GM21529 (cell line): ENCODE results near the gene EFTUD2.

ENCODE experiments used
- ATAC-seq: cut with Tn5 transposase; IDR thresholded peaks from one replicate; pipeline ENCODE4 v1.9.1; 2021; ENCODE audit not compliant: unreplicated experiment

Gene EFTUD2

DNA sequence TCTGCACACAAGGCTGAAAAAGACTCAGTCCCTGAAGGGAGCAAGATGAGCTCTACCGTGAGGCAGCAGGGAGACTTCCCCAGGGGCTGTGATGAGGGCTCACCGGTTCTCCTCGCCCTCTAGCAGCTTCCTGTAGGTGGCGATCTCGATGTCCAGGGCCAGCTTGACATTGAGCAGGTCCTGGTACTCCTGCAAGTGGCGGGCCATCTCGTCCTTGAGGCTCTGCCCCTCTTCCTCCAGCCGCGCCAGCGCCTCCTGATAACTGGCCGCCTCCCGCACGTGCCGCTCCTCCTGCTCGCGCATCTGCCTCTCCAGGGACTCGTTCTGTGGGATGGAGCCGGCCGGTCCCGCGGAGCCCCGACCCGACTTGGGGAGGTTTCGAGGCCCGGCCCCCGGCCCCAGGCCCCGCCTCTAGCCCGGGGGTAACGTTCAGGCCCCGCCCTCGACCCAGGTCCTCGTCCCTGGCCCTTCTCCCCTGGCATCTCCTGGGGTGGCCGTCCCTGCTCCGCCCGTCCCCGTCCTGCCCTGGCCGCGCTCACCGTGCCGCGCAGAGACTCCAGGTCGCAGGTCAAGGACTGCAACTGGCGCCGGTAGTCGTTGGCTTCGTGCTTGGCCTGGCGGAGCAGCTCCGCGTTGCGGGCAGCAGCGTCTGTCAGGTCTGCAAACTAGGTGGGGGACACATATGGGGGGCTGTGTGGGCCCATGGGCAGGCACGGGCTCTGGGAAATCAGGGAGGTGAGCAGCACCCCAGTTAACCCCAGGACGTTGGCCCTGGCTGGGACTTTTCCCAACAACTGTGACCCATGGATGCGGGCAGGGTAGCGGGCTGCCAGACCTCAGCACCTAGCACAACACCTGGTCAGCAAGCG lies 12.1 kb upstream of the EFTUD2 start:
- ATAC-seq: no peak

DNA sequence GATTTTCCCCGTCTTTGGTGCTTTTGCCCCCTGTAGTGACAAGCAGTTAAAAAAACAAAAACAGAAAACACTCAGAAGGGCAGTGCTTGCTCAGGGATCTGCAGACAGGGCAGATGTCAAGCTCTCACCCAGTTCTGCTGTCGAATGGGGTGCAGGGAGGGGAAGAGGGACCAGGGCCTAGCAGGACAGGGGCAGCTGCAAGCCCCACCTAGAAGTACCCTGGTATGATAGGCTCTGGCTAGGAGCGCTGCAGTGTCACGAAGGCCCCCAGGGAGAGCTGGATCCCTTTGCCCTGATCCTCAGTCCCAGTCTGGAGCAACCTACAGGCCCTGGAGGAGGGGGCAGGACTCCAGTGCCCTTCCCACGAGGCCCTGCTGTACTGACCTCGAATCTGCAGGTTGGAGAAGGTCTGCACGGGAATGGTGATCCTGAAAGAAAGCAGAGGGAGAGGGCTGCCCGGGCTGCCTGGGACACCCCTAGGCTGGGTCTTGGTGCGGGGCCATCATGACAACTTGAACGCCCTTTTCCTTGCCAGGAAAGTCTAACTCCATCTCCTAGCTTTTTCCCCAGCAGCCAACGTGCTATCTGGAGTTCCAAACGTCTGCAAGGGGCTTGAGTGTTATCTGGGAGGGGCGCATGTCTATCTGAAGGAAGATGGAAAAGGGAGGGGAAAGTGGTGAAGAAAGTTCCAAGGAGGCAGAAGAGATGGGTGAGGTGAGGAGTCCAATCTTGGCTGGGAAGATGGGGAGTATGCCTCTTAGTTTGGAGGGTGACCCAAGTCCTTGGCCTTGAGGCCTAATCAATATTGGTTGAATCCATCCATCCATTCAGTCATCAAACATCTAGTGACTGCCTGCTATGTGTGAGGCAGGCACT lies 11.2 kb upstream of the EFTUD2 start:
- no peak for ATAC-seq

DNA sequence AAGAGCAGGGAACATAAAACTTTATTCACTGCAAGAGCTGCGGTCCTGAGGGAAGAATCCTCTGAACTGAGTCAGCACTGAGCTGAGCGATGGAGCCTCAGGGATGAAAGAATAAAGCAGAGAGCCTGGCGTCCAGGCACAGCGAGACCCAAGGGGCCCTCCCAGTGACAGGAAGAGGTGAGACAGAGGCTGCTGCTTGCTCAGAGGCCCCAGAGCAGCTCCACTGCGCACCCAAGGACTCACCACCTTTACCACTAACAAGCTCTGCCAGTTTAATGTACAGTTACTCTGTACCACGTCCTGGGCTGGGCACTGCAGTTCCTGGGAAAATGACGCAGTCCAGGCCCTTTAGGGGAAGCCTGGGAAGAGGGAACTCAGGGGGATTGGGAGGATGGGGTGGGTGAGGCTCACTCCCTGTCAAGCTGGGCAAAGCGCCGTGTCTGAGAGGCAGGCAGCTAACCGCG lies 10.5 kb upstream of the EFTUD2 start:
- no peak for ATAC-seq

DNA sequence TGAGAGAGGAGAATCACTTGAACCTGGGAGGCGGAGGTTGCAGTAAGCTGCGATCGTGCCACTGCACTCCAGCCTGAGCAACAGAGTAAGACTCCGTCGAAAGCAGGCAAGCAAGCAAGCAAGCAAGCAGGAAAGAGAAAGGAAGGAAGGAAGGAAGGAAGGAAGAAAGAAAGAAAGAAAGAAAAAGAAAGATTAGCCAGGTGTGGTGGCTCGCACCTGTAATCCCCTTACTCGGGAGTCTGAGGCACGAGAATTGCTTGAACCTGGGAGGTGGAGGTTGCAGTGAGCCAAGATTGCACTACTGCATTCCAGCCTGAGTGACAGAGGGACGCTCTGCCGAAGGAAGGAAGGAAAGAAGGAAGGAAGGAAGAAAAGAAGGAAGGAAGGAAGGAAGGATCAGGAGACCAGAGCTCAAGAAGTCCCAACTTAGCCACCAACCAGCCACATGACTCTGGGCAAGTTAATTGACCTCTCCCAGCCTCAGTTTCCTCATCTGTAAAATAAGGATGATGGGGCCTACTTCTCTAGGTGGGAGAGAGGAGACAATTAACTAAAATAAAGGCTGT lies 9.6 kb upstream of the EFTUD2 start:
- no peak for ATAC-seq

DNA sequence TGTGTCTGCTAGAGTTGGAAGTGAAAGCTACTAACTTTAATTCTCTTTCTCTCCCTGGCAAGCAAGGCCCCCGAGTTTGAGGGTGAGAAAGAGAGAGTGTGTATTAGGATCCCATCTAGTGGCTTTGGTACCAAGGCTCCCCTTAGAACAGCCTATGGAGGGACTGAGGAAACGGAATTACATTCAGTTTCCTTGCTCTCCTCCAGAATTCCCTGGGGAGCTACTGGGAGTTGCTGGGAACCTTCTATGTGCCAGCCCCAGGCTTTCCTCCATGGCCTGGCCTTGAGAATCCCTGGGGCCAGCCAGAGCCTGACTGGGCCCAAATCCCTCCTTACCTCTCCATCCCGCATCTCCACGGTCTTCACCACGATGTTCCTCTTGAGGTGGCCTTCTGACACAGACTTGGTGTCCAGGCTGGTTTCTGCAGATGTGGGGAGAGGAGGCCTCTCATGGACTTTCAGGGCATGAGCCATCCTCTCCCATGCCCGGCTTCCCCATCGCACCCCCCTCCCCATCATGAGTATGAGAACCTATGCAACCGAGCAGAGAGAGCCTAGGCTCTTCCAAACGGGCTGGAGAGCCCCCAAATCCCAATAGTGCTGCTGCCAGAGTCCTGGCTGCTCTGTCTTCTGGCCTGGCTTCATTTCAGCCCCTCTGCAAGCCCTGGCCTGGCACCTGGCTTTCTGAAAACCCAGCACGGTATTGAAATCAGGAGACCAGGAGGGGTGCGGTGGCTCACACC lies 8.7 kb upstream of the EFTUD2 start:
- no peak for ATAC-seq

DNA sequence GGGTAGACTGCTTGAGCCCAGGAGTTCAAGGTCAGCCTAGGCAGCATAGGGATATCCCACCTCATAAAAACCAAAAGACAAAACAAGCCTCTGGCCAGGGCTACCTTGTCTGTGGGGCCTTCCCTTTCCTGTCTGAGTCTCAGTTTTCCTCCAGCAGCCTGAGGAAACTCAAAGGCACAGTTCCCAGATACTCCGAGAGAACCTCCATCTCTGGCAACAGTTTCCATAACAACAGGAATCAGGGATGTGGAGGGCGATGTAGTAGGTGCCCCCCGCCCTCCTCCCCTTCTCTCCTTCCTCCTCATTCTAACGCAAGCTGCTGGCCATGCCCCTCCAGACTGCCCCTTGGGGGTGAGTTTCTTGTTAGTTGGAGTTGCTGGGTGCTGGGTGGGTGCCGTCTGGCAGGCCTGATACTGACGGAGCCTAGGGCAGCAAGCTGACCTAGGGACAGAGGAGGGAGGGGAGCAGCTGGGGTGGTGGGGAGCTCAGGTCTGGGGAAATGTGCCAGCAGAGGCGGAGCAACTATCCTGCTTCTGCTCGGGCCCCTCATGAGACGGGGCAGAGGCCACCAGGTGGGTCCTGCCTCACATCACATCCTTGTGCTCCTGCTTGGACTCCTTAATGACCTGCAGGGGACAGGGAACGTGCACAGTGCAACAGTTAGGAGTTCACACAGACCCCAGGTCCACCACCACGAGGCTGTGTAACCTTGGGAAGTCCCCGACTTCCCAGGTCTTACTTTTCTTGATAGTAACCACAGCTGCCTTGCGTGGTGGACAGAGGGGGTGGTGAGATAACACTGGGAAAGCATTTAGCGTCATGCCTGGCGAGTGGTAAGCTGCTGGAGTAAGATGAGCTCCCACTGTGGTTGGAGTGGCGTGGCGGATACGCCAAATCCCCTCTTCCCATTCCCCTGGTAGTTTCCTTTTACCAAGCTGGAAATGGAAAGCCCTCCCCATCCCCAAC lies 7.8 kb upstream of the EFTUD2 start:
- no peak for ATAC-seq

DNA sequence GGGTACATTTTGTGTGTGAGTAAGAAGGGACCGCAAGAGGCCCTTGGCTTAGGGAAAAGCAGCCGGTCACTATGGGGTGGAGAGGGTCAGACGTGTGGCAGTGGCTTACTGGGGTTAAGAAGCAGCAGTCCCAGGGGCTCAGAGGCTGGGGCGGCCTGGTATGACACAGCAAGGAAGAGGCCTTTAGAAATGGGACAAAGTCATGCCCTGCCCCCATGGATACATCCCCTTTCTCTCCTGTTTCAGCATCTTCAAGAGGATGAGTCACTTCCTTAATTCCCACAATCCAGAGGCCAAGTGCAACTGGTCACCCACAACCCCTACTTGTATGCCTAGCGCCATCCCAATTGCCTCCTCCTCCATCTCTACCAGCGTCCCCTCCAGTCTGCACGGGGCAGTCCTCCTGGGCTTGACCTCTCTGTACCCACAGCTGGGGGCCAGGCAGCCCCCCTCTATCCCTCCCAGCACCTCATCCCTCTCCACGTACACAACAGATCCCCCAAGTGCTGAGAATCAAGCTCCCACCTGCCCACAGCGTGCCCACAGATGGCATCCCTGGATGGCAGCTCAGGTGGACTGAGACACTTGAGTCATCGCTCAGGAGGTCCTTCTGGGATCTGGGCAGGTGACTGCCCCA lies 6.9 kb upstream of the EFTUD2 start:
- ATAC-seq: no peak

DNA sequence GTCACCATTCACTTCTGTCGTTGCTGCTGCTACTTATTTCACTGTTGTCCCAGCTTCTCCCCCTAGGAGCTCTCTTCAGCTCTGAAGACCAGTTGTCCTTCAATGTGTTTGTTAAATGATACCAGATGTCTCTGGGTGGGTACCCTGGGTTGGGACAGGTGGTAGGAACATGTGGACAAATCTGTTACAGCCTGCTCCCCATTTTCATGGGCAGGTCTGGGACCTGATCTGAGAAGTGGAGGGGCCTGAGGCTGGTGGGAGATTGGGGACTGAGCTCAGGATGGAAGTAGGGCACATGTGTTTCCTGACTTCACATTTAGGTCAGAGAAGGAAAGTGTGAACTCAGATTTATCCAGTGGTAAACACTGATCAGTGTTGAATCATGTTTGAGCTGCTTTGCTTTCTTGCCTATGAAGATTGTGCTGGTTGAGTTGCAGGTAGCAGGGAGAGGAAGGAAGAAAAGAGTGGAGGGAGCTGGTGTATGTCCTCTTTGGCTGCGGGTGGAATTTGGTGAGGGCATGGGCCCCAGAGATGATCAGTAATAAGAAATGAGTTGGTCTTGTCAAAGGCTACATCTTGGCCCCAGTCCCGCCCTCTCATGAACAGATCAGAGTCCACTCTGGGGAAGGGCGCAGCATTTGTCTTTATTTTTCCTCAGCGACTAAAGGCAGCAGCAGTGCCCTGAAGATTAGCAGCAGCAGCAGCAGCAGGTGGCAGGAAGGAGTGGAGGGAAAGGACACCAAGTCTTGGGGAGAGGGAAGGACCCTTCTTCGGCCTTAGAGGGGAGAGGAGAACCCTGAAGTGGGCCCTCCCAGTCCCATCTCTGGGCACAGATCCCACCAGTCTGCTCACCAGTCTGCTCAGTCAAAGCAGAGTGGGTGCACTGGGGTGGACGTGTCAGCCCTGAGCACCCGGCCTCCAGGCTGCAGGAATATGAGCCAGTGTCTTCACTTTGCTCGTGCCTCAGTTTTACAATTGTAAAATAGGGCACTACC lies 6.1 kb upstream of the EFTUD2 start:
- ATAC-seq: no peak

DNA sequence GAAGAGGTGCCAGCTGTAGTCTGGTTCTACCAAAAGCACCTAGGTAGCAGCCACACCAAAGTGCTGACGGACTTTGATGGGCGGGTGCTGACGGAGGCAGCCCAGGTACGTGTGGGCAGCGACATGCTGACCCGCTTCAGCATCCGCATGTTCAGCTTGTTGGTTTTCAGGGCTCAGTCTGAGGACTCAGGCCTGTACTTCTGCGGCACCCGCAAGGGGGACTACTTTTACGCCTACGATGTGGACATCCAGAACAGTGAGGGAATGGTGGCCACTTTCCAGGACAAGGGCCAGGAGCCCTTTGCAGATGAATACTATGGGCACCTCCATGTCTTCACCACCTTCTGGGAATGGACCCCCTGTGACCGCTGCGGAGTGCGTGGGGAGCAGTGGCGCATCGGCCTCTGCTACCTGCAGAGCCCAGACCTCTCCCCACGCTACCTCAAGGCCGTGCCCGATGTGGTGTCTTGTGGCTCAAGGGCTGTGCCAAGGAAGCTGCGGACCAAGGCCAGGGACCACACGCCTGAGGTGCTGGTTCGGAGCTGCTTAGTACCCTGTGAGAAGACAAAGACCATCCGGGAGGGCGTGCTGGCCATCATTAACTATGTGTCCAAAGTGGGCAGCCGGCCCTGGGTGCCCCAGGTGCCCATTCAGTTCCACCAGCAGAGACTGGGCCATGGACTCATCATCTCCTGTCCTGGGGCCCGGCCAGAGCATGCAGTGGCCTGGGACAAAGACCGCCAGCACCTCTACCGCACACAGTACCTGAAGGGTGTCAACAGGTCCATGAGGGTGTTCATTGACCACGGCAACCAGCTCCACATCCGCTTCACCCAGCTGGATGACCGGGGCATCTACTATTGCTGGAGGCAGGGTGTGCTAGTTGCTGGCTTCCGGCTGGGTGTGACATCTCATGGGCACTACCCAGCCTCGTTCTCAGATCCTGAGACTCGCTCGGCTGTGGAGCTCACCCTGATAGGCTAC lies 5.0 kb upstream of the EFTUD2 start:
- no peak for ATAC-seq

DNA sequence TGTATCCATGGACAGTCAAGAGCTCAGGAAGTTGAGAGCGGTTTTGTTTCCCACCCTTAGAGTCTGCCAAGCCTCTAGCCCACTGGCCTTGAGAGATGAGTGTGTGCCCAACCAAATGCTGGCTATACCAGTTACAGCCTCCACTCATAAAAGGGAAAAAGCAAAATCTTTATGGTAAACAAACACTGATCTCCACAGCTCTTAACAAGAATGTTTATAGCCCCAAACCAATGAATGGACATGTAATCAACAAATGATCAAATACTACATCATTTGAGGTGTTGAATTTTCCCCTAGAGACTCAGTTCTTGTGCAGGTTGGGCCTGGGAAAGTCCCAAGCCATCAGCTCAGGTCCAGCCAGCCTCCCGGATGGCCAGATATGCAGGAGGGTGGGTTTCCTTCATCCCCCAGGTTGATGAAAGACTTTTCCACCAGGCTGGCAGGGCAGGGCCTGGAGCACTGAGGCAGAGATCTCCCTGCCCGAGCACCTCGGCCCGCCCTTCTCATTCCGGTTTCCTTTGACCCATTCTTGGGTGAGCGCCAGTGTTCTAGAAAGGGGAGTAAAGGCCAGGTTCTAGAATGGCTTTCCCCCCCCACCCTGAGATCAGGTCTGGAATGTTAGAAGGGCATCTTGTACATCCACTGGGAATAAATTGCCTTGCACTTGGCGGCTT lies 3.9 kb upstream of the EFTUD2 start:
- ATAC-seq: no peak

DNA sequence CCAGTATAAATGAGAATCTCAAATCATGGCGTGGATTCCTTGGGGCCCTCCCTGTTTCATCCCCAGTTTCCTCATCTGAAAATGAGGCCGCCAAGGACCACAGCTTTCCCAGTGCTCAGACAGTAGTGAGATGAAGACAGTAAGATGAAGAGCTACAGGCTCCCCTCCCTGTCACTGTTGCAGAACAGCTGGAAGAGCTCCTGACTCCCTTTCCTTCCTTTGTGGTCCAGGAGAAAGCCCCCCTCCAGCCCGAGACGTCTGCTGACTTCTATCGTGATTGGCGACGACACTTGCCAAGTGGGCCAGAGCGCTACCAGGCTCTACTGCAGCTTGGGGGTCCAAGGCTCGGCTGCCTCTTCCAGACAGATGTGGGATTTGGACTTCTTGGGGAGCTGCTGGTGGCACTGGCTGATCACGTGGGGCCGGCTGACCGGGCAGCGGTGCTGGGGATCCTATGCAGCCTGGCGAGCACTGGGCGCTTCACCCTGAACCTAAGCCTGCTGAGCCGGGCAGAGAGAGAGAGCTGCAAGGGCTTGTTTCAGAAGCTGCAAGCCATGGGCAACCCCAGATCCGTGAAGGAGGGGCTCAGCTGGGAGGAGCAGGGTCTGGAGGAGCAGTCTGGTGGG lies 3.0 kb upstream of the EFTUD2 start:
- no peak for ATAC-seq

DNA sequence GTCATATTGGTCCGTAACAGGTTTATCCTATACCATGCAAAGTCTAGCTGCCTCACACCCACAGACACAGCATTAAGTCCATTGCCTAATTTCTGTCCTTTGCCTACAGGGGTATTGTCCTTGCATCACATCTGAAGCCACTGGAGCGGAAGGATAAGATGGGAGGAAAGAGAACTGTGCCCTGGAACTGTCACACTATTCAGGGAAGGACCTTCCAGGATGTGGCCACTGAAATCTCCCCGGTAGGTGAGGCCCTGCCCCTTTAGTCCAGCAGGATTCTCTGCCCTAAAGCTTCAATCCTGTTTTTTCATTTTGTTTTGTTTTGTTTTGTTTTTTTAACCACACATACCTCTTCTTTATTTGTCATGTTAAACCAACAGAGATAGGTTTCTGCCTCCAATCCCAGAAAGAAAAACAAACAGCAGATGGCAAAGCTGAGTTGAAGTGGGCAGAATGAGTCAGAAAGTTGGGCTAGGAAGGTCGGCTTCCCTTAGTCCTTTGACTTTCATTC lies 2.2 kb upstream of the EFTUD2 start:
- ATAC-seq: no peak

DNA sequence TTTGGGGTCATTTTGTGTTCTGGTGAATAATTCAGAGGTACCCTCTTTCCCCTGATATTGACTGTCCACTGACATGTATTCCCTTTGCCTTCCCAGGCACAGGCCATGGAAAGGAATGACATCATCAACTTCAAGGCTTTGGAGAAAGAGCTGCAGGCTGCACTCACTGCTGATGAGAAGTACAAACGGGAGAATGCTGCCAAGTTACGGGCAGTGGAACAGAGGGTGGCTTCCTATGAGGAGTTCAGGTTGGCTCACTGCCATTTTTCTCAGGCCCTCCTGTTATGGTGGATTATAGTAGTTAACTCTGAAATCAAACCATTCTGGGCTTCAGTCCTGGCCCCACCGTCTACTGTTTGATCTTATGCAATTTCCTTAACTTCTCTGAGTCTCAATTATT lies 1.6 kb upstream of the EFTUD2 start:
- ATAC-seq: no peak

DNA sequence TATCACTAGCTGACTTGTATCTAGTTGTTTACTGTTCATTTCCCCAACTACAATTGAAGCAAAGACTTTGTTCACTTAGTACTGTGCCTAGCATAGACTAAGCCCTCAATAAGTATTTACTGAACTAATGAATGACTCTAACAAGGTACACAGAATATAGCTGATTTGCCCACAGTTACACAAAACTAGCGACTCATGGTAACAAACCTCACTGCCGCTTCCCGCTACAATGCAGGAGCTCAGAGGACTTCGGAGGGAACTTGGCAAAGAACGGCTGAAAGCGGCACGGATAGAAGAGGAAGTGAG lies 524 bp downstream of the EFTUD2 start:
- ATAC-seq: no peak

DNA sequence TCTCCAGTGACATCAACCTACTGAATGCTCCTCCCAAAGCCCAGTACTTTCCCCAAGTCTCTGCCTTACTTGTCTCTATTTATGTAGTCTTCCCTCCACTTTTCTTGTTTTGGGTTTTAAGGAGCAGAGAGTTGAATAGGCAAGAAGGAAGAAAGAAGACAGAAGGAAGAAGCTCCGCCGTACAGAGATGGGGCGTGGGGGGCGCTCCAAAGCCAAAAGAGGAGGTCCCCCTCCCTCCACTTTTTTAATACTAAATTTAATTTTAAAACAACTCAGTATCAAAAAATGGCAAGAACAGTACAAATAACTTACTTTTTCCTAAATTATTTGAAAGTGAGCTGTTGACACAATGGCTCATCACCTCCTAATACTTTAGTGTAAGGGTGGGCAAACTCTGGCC lies 4.6 kb downstream of the EFTUD2 start:
- no peak for ATAC-seq

DNA sequence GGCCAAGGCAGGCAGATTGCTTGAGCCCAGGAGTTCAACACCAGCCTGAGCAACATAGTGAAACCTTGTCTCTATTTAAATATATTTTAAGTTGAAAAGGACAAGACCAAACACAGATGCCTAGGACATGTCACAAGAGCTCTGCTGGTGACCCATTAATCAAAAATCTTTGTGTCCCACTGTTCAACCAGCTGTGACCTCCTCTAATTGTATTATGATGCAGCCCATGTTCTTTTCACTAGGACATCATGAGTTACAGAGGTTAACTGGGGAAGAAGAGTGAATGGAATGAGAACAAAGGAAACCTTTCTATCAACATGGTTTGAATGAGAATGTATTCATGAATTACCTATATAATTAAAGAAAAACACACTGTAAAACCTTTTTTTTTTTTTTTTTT lies 7.0 kb downstream of the EFTUD2 start:
- no peak for ATAC-seq
